Smooth muscle cell (in vitro differentiated cells): ENCODE data around the gene PHC2. TPM values are rescaled to one million over a fixed set of nuclear protein-coding genes. Genes with fewer than 3 reads are reported as not detected.

Experiments used
- DNase-seq: peaks from one replicate; lab custom pipeline; 2025; ENCODE audit not compliant: unreplicated experiment; lab: John Stamatoyannopoulos, UW
- H2AFZ ChIP-seq: fragments of 200-600 bp; sonication (generic); 2 replicates; pipeline ENCODE4 v1.6.0; 2016; ENCODE audit warnings: antibody characterized with exemption, low read depth, mild to moderate bottlenecking
- H3F3A ChIP-seq: fragments of 200-600 bp; sonication (generic); 2 replicates; pipeline ENCODE4 v1.6.0; 2017; ENCODE audit warnings: antibody characterized with exemption, low read depth
- H3K27ac ChIP-seq: fragments of 200-600 bp; sonication (generic); 2 replicates; pipeline ENCODE4 v1.5.1; 2016; ENCODE audit warnings: low read depth, mild to moderate bottlenecking
- H3K27me3 ChIP-seq: fragments of 200-600 bp; sonication (generic); 2 replicates; pipeline ENCODE4 v1.6.1; 2016; ENCODE audit warnings: low read depth, mild to moderate bottlenecking
- H3K36me3 ChIP-seq: fragments of 200-600 bp; sonication (generic); 2 replicates; pipeline ENCODE4 v1.5.1; 2016; ENCODE audit warnings: low read depth
- H3K4me1 ChIP-seq: fragments of 200-600 bp; sonication (generic); 2 replicates; pipeline ENCODE4 v1.5.1; 2016; ENCODE audit warnings: low read depth
- H3K4me2 ChIP-seq: fragments of 200-600 bp; sonication (generic); 2 replicates; pipeline ENCODE4 v1.6.0; 2016; ENCODE audit warnings: mild to moderate bottlenecking
- H3K4me3 ChIP-seq: fragments of 200-600 bp; sonication (generic); 2 replicates; pipeline ENCODE4 v1.5.1; 2016; ENCODE audit warnings: mild to moderate bottlenecking
- H3K79me2 ChIP-seq: fragments of 200-600 bp; sonication (generic); 2 replicates; pipeline ENCODE4 v1.6.0; 2016; ENCODE audit warnings: low read depth, mild to moderate bottlenecking
- H3K9ac ChIP-seq: fragments of 200-600 bp; sonication (generic); 2 replicates; pipeline ENCODE4 v1.6.0; 2016; ENCODE audit warnings: low read depth
- H3K9me3 ChIP-seq: fragments of 200-600 bp; sonication (generic); replicated peaks from 2 replicates; pipeline ENCODE4 v1.5.1; 2016; ENCODE audit warnings: low read depth
- H4K20me1 ChIP-seq: fragments of 200-600 bp; sonication (generic); 2 replicates; pipeline ENCODE4 v1.6.0; 2016; ENCODE audit warnings: low read depth
- CTCF ChIP-seq: fragments of 200-600 bp; sonication (generic); IDR thresholded peaks from 2 replicates; pipeline ENCODE4 v1.5.1; 2017; ENCODE audit warnings: borderline replicate concordance, mild to moderate bottlenecking, antibody characterized with exemption; ENCODE audit not compliant: insufficient read depth, poor library complexity, severe bottlenecking
- WGBS: methylation state at CpG from one replicate; pipeline ENCODE4 v1.1.7; 2016; ENCODE audit warnings: low lambda C conversion rate; 5-methylcytosine and 5-hydroxymethylcytosine counted together
- polyA plus RNA-seq: library from polyadenylated mRNA; unstranded; fragments of >200 nt; fragmentation: Nextera tagmentation; extraction: Ambion mirVana; gene quantifications from 2 replicates; pipeline ENCODE4 v1.2.1, GENCODE V29; 2016
- total RNA-seq: library from RNA; depleted of rRNA; stranded (reverse); fragments of >200 nt; gene quantifications from 2 replicates; pipeline ENCODE4 v1.2.3, GENCODE V29; 2014

The PHC2 gene
- total and polyA plus RNA-seq, 2 experiments from 2014 or later, result 42.4 to 109 TPM

- DNase-seq, result no peak
Measured at GRCh38 chr1:33466159-33466558, 35.3 kb upstream of the PHC2 start.

GRCh38 chr1:33465316-33465715 is 34.4 kb upstream of the PHC2 start:
- H3K27me3 ChIP-seq, result no peaks in the 10 kb centered on the region
- DNase-seq, result no peak
- no peak overlapping the region for H3K27ac ChIP-seq
- no peaks in the 10 kb centered on the region for H3K4me1 ChIP-seq
- TF ChIP-seq CTCF, result no peak
- no peaks in the 10 kb centered on the region for H4K20me1 ChIP-seq
- no peak overlapping the region for H3K4me2 ChIP-seq
- H3K36me3 ChIP-seq, result no peaks in the 10 kb centered on the region
- H3K9ac ChIP-seq, result no peak overlapping the region
- no peaks in the 10 kb centered on the region for H3F3A ChIP-seq
- H3K79me2 ChIP-seq, result no peaks in the 10 kb centered on the region
- no peaks in the 10 kb centered on the region for H3K9me3 ChIP-seq
- no peak overlapping the region for H2AFZ ChIP-seq
- WGBS, result 92% methylated on average over 2 of the region's 2 CpGs
- H3K4me3 ChIP-seq, result no peak overlapping the region

More at GRCh38 chr1:33466159-33466558, 35.3 kb upstream of the PHC2 start:
- 96% methylated on average over 6 of the region's 6 CpGs for WGBS
- no peak overlapping the region for H2AFZ ChIP-seq
- no peak overlapping the region for H3K4me2 ChIP-seq
- no peak overlapping the region for H3K4me3 ChIP-seq
- no peaks in the 10 kb centered on the region for H3K9me3 ChIP-seq
- no peak for TF ChIP-seq CTCF
- H3K27ac ChIP-seq, result no peak overlapping the region
- H3F3A ChIP-seq, result no peaks in the 10 kb centered on the region
- no peak overlapping the region for H3K9ac ChIP-seq
- no peaks in the 10 kb centered on the region for H3K4me1 ChIP-seq
- H4K20me1 ChIP-seq, result no peaks in the 10 kb centered on the region
- no peaks in the 10 kb centered on the region for H3K36me3 ChIP-seq
- H3K27me3 ChIP-seq, result no peaks in the 10 kb centered on the region
- no peaks in the 10 kb centered on the region for H3K79me2 ChIP-seq

DNA sequence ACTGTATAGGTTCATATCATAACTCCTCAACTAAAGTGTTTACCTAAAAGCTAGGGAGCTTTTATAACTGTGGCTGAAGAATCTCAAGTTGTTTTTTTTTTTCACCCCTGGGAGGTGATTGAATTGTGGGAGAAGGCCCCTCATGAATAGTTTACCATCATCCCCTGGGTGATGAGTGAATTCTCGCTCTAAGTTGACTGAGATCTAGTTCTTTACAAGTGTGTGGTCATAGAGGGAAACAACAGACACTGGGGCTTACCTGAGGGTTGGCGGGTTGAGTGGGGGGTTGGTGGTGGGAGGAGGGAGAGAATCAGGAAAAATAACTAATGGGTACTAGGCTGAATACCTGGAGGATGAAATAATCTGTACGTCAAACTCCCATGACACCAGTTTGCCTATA is 33.7 kb upstream of the PHC2 start:
- WGBS, result 89% methylated on average over 3 of the region's 3 CpGs

More for the DNA sequence above, 33.7 kb upstream of the PHC2 start:
- Histone ChIP-seq H3K27ac (no peak overlapping the region), H3F3A (no peaks in the 10 kb centered on the region), H3K79me2 (no peaks in the 10 kb centered on the region), H3K4me3 (no peak overlapping the region), H3K27me3 (no peaks in the 10 kb centered on the region), H3K36me3 (no peaks in the 10 kb centered on the region), H4K20me1 (no peaks in the 10 kb centered on the region), H3K4me2 (no peak overlapping the region), H3K9ac (no peak overlapping the region), H3K9me3 (no peaks in the 10 kb centered on the region), H2AFZ (no peak overlapping the region), H3K4me1 (no peaks in the 10 kb centered on the region)
- DNase-seq, result no peak
- no peak for TF ChIP-seq CTCF
